ENCODE data around the gene ST3GAL2. TPM values are rescaled to one million over a fixed set of nuclear protein-coding genes. Genes with fewer than 3 reads are reported as not detected.

ST3GAL2 gene
- total and polyA plus RNA-seq, 2 of the 4 experiments (the other 2 are of a cell fraction) = 17.4 to 17.7 TPM

GRCh38 chr16:70453117-70453891 lies 14.4 kb upstream of the ST3GAL2 start:
- TF ChIP-seq RAD21 (IDR thresholded peaks at IDR 0.05; ENCODE audit: low read length) (no peak), SMC3 (IDR thresholded peaks at IDR 0.05; ENCODE audit: low read depth, low read length) (no peak), CTCF (conservative IDR thresholded peaks at IDR 0.05; ENCODE audit: low read depth, low read length) (no peak), FOS (IDR thresholded peaks at IDR 0.05; ENCODE audit: low read depth, low read length) (no peak), CEBPB (IDR thresholded peaks at IDR 0.05; ENCODE audit: low read depth, low read length) (no peak), NFE2L2 (IDR thresholded peaks at IDR 0.05; ENCODE audit: low read depth, low read length) (no peak), ELK1 (IDR thresholded peaks at IDR 0.05; ENCODE audit: borderline replicate concordance, low read depth, low read length) (no peak), RCOR1 (IDR thresholded peaks at IDR 0.05; ENCODE audit: insufficient replicate concordance, low read length) (no peak), USF2 (IDR thresholded peaks at IDR 0.05; ENCODE audit: low read depth, low read length) (no peak), CHD1 (IDR thresholded peaks at IDR 0.05; ENCODE audit: low read depth, low read length) (no peak), BHLHE40 (IDR thresholded peaks at IDR 0.05; ENCODE audit: low read depth, low read length) (no peak), MXI1 (IDR thresholded peaks at IDR 0.05; ENCODE audit: borderline replicate concordance, low read depth, low read length) (no peak)
- H2BK20ac ChIP-seq (ENCODE audit: low read depth, low read length) = no peak overlapping the region
- peaks cover 3 to 12% of the 10 kb centered on the region in 2 experiments; a peak in 3 of 4 replicates for H3K79me1 ChIP-seq (ENCODE audit: low read depth in 1 of 2, low read length in 2 of 2)
- BruUV-seq (replicated peaks) = no TSS peak
- H2AK5ac ChIP-seq (ENCODE audit: low read depth, low read length) = no peak overlapping the region
- H3K27ac ChIP-seq (ENCODE audit: insufficient read depth, low read length) = no peak overlapping the region
- H2BK15ac ChIP-seq (ENCODE audit: low read depth, low read length) = no peak overlapping the region
- peak overlapping the region; percentile 92 to 98 for H4K8ac ChIP-seq (ENCODE audit: low read depth in 2 of 2, low read length in 2 of 2)
- dilution Hi-C loops (cut with HindIII; ENCODE audit: low sequenced_read_pairs, unreplicated experiment) (no loop called here), intact Hi-C loops (cut with micrococcal nuclease) (no loop called here), in situ Hi-C loops (cut with MboI; ENCODE audit: low sequenced_read_pairs) (no loop called here)
- H2AK9ac ChIP-seq (replicated peaks; ENCODE audit: low read depth, low read length, poor library complexity) = no peak overlapping the region
- H3K9me3 ChIP-seq (ENCODE audit: control insufficient read depth, insufficient read depth, low read length) = no peaks in the 10 kb centered on the region
- peak overlapping the region; percentile 9 for H2AFZ ChIP-seq (replicated peaks; ENCODE audit: low read length, poor library complexity)
- no peak overlapping the region for H3K56ac ChIP-seq (ENCODE audit: extremely low read depth, insufficient read depth, low read length)
- H3K4me3 ChIP-seq (ENCODE audit: insufficient read depth, low read depth, low read length) = peak overlapping the region; percentile 79; the same call in 1 of the 2 replicates
- H3K4me2 ChIP-seq (ENCODE audit: low read depth, low read length) = peak overlapping the region; percentile 97; the same call in 1 of the 2 replicates
- ATAC-seq (ENCODE audit: low read depth) (no peak), DNase-seq (no peak)
- H3K4me1 ChIP-seq (ENCODE audit: control insufficient read depth, insufficient read depth, low read length) = peaks cover 5% of the 10 kb centered on the region
- H3K23ac ChIP-seq (ENCODE audit: low read depth, low read length) = no peak overlapping the region; the same call in 1 of the 2 replicates
- H4K91ac ChIP-seq (ENCODE audit: insufficient read depth, low read depth, low read length) = peak overlapping the region; percentile 54; the same call in 1 of the 2 replicates
- ChIA-PET CTCF (interaction anchor here (0.8 to 1.1 kb wide), 2 partner anchors 15 to 17 kb away, joined by 3 to 4 read pairs; no protein-coding TSS in a partner anchor), POLR2A (ENCODE audit: unreplicated experiment) (interaction anchor here (0.6 to 0.7 kb wide), 2 partner anchors 11 to 34 kb away, joined by 8 to 22 read pairs; no protein-coding TSS in a partner anchor)
- H3K18ac ChIP-seq (ENCODE audit: low read depth, low read length) = no peak overlapping the region
- WGBS, 2 experiments (ENCODE audit: extremely low coverage in 2 of 2, insufficient read length in 1 of 2) = 98% methylated on average over 10 of the region's 11 CpGs; no CpG with 5 or more reads in 1 of the 2 experiments
- H3K27me3 ChIP-seq (ENCODE audit: control insufficient read depth, insufficient read depth, low read length) = no peaks in the 10 kb centered on the region
- H3K14ac ChIP-seq (replicated peaks; ENCODE audit: low read depth, low read length) = peak overlapping the region; percentile 90; the same call in 1 of the 2 replicates
- H3K36me3 ChIP-seq (ENCODE audit: control insufficient read depth, insufficient read depth, low read length) = no peaks in the 10 kb centered on the region
- no peak overlapping the region for H2BK5ac ChIP-seq (ENCODE audit: low read depth, low read length, poor library complexity, severe bottlenecking)
- peak overlapping the region; percentile 99 for H4K5ac ChIP-seq (ENCODE audit: low read depth, low read length)
- H3K9ac ChIP-seq (ENCODE audit: low read depth, low read length) = no peak overlapping the region
- no peak overlapping the region for H2BK120ac ChIP-seq (ENCODE audit: low read depth, low read length)
- H4K20me1 ChIP-seq (ENCODE audit: insufficient read depth, low read length) = no peaks in the 10 kb centered on the region
- no peaks in the 10 kb centered on the region for H3K9me1 ChIP-seq (ENCODE audit: insufficient read depth, low read length)
- peak overlapping the region; percentile 71; the same call in 1 of the 2 replicates for H3K4ac ChIP-seq (ENCODE audit: low read depth, low read length)

All from IMR-90 (cell line).